Suppressor macrophage treated with lipopolysaccharide for 4 hours (primary cell): ENCODE measurements around the gene DHRS9.
"Not testable (repeated sequence)": the region's sequence is repeated elsewhere in the genome, so short reads cannot be mapped to it uniquely, and the experiment has no call there.

Experiments
- DNase-seq: peaks from one replicate; pipeline ENCODE4 v3.0.0-alpha.2; 2020

The DHRS9 gene

GRCh38 chr2:169069341-169069740 is at the start of gene DHRS9:
Gene DHRS9 (plus strand): TSS chr2:169069563. CDS start chr2:169081582, 12,019 bp downstream.
- peak; percentile 89 for DNase-seq

GRCh38 chr2:169023161-169023560 is 46.2 kb upstream of the DHRS9 start:
- no peak for DNase-seq

- DNase-seq: no peak
Observed at GRCh38 chr2:169026056-169026455, 43.3 kb upstream of the DHRS9 start.

- no peak for DNase-seq
Observed at GRCh38 chr2:169027234-169027633, 42.1 kb upstream of the DHRS9 start.

- no peak for DNase-seq
Observed at GRCh38 chr2:169029341-169029740, 40.0 kb upstream of the DHRS9 start.

GRCh38 chr2:169031202-169031601 is 38.2 kb upstream of the DHRS9 start, which contains the start of gene ABCB11:
Gene ABCB11 (minus strand): TSS chr2:169031324. CDS start chr2:169018125, 13,199 bp downstream.
- no peak for DNase-seq

GRCh38 chr2:169034256-169034655 is 35.1 kb upstream of the DHRS9 start:
- no peak for DNase-seq

GRCh38 chr2:169034984-169035544 is 34.3 kb upstream of the DHRS9 start:
- DNase-seq: no peak

GRCh38 chr2:169035887-169036286 is 33.5 kb upstream of the DHRS9 start:
- no peak for DNase-seq

- DNase-seq: peak; percentile 84
Observed at GRCh38 chr2:169036736-169037440, 32.5 kb upstream of the DHRS9 start.

GRCh38 chr2:169038338-169038757 is 31.0 kb upstream of the DHRS9 start:
- DNase-seq: peak; percentile 94

GRCh38 chr2:169039702-169040101 is 29.7 kb upstream of the DHRS9 start:
- peak; percentile 48 for DNase-seq

GRCh38 chr2:169041594-169041993 is 27.8 kb upstream of the DHRS9 start:
- DNase-seq: no peak

- no peak for DNase-seq
Observed at GRCh38 chr2:169042856-169043255, 26.5 kb upstream of the DHRS9 start.

- DNase-seq: no peak
Observed at GRCh38 chr2:169046440-169047151, 22.8 kb upstream of the DHRS9 start.

- peak; percentile 33 for DNase-seq
Observed at GRCh38 chr2:169047256-169048250, 21.8 kb upstream of the DHRS9 start.

GRCh38 chr2:169049142-169049541 is 20.2 kb upstream of the DHRS9 start:
- DNase-seq: no peak

GRCh38 chr2:169050476-169051240 is 18.7 kb upstream of the DHRS9 start:
- DNase-seq: peak; percentile 67

- not testable (repeated sequence) for DNase-seq
Observed at GRCh38 chr2:169054575-169054974, 14.8 kb upstream of the DHRS9 start.

GRCh38 chr2:169064199-169064598 is 5.2 kb upstream of the DHRS9 start:
- DNase-seq: not testable (repeated sequence)

GRCh38 chr2:169065422-169065821 is 3.9 kb upstream of the DHRS9 start:
- DNase-seq: no peak
